ENCODE data around the gene KRTAP10-6.

Gene KRTAP10-6

DNA sequence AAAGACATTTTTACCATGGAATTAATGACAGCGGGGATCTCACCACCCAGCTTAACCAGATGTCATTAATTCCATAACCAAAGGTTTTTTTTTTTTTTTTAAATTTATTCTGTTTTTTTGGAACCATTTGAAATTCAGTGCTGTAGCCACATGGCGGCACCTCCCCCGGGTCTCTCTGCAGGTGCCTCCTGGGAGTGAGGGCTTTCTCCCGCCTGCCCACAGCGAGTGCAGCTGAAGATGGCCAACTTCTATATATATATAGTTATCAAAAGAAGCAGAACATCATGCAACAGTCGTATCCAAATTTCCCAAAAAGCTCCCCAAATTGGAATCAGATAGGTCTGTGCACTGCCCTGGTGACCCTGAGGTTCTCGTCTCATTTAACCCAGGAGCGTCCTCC lies 23.2 kb upstream of the KRTAP10-6 start:
- H3K4me3 ChIP-seq (ENCODE audit: low read length) = no peak overlapping the region
- peaks cover 4% of the 10 kb centered on the region; the same call in 1 of the 2 replicates for H3K9me3 ChIP-seq (ENCODE audit: insufficient read depth, low read length)
- no peaks in the 10 kb centered on the region for H3K27me3 ChIP-seq (ENCODE audit: low read depth, low read length)
- TF ChIP-seq EZH2phosphoT487 (IDR thresholded peaks at IDR 0.05; ENCODE audit: low read depth) = no peak
- TF ChIP-seq, protein P1, sequence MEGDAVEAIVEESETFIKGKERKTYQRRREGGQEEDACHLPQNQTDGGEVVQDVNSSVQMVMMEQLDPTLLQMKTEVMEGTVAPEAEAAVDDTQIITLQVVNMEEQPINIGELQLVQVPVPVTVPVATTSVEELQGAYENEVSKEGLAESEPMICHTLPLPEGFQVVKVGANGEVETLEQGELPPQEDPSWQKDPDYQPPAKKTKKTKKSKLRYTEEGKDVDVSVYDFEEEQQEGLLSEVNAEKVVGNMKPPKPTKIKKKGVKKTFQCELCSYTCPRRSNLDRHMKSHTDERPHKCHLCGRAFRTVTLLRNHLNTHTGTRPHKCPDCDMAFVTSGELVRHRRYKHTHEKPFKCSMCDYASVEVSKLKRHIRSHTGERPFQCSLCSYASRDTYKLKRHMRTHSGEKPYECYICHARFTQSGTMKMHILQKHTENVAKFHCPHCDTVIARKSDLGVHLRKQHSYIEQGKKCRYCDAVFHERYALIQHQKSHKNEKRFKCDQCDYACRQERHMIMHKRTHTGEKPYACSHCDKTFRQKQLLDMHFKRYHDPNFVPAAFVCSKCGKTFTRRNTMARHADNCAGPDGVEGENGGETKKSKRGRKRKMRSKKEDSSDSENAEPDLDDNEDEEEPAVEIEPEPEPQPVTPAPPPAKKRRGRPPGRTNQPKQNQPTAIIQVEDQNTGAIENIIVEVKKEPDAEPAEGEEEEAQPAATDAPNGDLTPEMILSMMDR (IDR thresholded peaks at IDR 0.05; ENCODE audit: low read depth, low read length) = no peak
- H2AFZ ChIP-seq (ENCODE audit: low read depth, low read length) = no peak overlapping the region
- H4K20me1 ChIP-seq (ENCODE audit: insufficient read depth, low read length) = no peaks in the 10 kb centered on the region
- no peak overlapping the region for H3K27ac ChIP-seq (ENCODE audit: low read length)
- no peak overlapping the region for H3K4me2 ChIP-seq (ENCODE audit: low read length)
- no peaks in the 10 kb centered on the region for H3K79me2 ChIP-seq (ENCODE audit: low read length)
- no peaks in the 10 kb centered on the region for H3K36me3 ChIP-seq (replicated peaks; ENCODE audit: low read depth, low read length)
- no peaks in the 10 kb centered on the region for H3K4me1 ChIP-seq (ENCODE audit: low read length)
- H3K9ac ChIP-seq (ENCODE audit: low read length) = no peak overlapping the region

DNA sequence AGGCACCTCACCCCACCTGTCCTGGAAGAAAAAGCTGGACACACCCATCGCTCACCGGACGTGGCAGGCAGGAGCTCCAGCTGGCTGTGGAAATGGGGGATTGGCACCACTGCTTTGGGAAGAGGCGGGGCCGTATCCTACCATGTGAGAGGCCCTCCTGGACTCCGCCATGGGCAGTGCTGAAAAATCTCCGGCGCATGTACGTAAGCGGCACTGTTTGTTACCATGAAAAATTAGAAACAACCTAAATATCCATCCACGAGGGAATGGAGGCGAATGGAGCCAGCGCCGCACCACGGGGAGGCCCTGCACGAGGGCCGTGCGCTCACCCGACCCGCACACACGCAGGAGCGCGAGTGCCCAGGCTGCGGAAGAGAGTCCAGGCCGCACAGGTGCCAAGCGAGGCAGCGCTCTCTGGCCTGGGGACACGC lies 22.7 kb upstream of the KRTAP10-6 start:
- no peaks in the 10 kb centered on the region for H3K4me1 ChIP-seq (ENCODE audit: low read length)
- no peaks in the 10 kb centered on the region for H3K36me3 ChIP-seq (replicated peaks; ENCODE audit: low read depth, low read length)
- H3K9me3 ChIP-seq (ENCODE audit: insufficient read depth, low read length) = peaks cover 4% of the 10 kb centered on the region; the same call in 1 of the 2 replicates
- H3K27me3 ChIP-seq (ENCODE audit: low read depth, low read length) = no peaks in the 10 kb centered on the region
- H3K9ac ChIP-seq (ENCODE audit: low read length) = no peak overlapping the region
- no peaks in the 10 kb centered on the region for H4K20me1 ChIP-seq (ENCODE audit: insufficient read depth, low read length)
- H3K79me2 ChIP-seq (ENCODE audit: low read length) = no peaks in the 10 kb centered on the region
- no peak overlapping the region for H2AFZ ChIP-seq (ENCODE audit: low read depth, low read length)
- H3K4me3 ChIP-seq (ENCODE audit: low read length) = no peak overlapping the region
- H3K4me2 ChIP-seq (ENCODE audit: low read length) = no peak overlapping the region
- TF ChIP-seq EZH2phosphoT487 (IDR thresholded peaks at IDR 0.05; ENCODE audit: low read depth) = no peak
- TF ChIP-seq, protein P1 (IDR thresholded peaks at IDR 0.05; ENCODE audit: low read depth, low read length) = no peak
- no peak overlapping the region for H3K27ac ChIP-seq (ENCODE audit: low read length)

DNA sequence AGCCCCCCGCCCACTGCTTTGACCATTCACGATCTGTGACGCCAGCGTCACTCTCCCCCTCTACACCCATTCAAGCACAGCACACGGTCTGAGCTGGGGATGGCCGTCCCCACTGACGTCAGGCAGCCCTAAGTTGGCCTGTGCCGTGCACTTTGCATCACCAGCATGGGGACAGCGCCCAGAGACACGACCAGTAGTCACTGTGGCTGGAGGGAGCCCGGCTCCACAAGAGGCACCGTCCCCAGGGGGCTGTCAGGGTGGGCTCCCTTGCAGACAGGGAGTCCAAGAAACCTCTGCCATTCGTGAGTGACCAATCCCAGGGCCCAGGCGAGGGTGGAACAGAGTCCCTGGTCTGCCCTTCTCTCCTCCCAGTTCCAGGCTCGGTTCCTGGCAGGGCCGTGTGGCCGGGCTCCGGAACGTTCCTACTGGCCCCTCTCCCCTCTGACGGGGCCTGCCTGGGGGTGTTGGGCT lies 21.9 kb upstream of the KRTAP10-6 start:
- no peak overlapping the region for H3K4me2 ChIP-seq (ENCODE audit: low read length)
- TF ChIP-seq, protein P1 (IDR thresholded peaks at IDR 0.05; ENCODE audit: low read depth, low read length) = no peak
- no peak for TF ChIP-seq EZH2phosphoT487 (IDR thresholded peaks at IDR 0.05; ENCODE audit: low read depth)

DNA sequence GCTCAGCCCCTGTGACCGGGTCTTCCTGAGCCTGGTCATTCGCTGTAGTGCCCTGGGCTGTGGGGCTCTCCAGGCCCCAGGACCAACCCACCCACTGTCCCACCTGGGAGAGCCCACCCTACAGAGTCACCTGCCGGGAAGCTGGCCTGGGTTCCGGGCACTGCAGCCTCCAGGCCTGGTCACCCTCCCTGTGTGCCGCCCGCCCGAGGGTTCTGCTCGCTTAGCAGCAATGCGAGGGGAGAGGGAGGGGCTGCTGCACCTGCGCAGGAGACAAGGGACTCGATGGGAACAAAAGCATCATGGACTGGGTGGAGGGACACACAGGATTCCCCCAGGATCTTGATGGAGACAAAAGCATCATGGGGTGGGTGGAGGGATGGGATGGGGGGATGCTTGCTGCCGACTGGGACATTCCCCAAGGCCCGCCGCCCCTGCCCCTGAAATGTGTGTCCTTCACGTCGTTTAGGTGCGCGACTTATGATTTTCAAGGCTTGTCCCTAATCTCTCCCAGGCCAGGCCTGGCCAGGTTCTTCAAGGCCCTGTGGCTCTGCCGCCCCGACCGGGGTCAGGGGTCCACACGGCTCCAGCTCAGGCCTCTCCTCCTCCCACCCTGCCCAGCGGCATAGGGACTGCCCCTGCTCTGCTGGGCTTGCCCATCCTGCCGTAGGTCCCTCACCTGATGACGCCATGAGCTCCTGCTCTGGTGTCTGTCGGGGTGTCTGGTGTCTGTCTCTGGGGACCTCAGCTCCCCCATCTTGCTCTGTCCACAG lies 21.3 kb upstream of the KRTAP10-6 start:
- TF ChIP-seq, protein P1 (IDR thresholded peaks at IDR 0.05; ENCODE audit: low read depth, low read length) = no peak
- TF ChIP-seq EZH2phosphoT487 (IDR thresholded peaks at IDR 0.05; ENCODE audit: low read depth) = no peak
- Histone ChIP-seq H3K27me3 (ENCODE audit: low read depth, low read length) (no peaks in the 10 kb centered on the region), H3K27ac (ENCODE audit: low read length) (no peak overlapping the region), H3K9ac (ENCODE audit: low read length) (no peak overlapping the region), H3K4me1 (ENCODE audit: low read length) (no peaks in the 10 kb centered on the region), H3K9me3 (ENCODE audit: insufficient read depth, low read length) (no peaks in the 10 kb centered on the region), H2AFZ (ENCODE audit: low read depth, low read length) (no peak overlapping the region), H3K4me2 (ENCODE audit: low read length) (no peak overlapping the region), H3K36me3 (replicated peaks; ENCODE audit: low read depth, low read length) (no peaks in the 10 kb centered on the region), H3K4me3 (ENCODE audit: low read length) (no peak overlapping the region), H3K79me2 (ENCODE audit: low read length) (no peaks in the 10 kb centered on the region), H4K20me1 (ENCODE audit: insufficient read depth, low read length) (no peaks in the 10 kb centered on the region)

More for the DNA sequence above, 21.9 kb upstream of the KRTAP10-6 start:
- Histone ChIP-seq H3K27me3 (ENCODE audit: low read depth, low read length) (no peaks in the 10 kb centered on the region), H3K9ac (ENCODE audit: low read length) (no peak overlapping the region), H2AFZ (ENCODE audit: low read depth, low read length) (no peak overlapping the region), H3K4me3 (ENCODE audit: low read length) (no peak overlapping the region), H3K4me1 (ENCODE audit: low read length) (no peaks in the 10 kb centered on the region), H3K36me3 (replicated peaks; ENCODE audit: low read depth, low read length) (no peaks in the 10 kb centered on the region), H3K27ac (ENCODE audit: low read length) (no peak overlapping the region), H4K20me1 (ENCODE audit: insufficient read depth, low read length) (no peaks in the 10 kb centered on the region), H3K9me3 (ENCODE audit: insufficient read depth, low read length) (no peaks in the 10 kb centered on the region), H3K79me2 (ENCODE audit: low read length) (no peaks in the 10 kb centered on the region)

All from OCI-LY3 (cell line).